ENCODE results near the gene PRMT5.
"Not testable (repeated sequence)": the region's sequence is repeated elsewhere in the genome, so short reads cannot be mapped to it uniquely, and the experiment has no call there.

The PRMT5 gene

DNA sequence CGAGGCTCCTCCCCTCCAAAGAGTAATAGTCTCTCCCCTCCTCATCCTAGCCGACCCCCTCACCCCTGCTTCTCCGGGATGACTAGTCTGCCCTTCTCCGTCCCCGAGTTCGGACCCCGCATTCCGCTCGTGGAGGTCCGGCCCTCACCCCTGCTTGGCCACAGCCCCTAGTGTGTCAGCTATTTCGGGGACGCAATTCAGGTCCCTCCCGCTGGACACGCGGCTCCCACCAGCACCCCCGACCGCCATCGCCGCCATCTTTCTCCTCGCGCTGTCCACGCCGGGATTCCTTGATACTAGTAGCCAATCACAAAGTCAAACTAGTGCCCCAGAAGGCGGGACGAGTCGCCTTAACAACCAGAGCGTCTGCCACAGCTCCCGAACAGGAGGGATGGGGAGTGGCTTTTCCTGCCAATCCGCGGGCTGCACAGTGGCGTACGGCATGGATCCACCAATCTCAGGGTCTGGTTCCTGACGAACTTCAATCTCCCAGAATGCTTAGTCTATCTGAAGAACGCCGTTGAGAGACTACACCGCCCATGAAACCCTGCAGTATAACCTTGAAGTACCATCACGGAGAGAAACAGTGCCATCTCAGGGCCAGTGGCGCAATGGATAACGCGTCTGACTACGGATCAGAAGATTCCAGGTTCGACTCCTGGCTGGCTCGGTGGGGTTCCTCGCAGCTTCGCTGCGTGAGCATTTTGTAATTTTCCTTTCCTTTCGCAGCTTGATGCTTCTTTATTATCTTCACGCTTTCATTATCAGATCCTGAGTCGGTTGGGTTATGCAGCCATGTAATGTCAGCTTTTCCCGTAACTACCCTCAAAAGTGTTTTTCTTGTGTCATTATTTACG, at the start of gene PRMT5:
TSS of gene PRMT5 (minus strand) at position 273 of the 857 bp plus-strand sequence. CDS start at position 258, 15 bp downstream.
- DNase-seq, result peak; percentile 97

DNA sequence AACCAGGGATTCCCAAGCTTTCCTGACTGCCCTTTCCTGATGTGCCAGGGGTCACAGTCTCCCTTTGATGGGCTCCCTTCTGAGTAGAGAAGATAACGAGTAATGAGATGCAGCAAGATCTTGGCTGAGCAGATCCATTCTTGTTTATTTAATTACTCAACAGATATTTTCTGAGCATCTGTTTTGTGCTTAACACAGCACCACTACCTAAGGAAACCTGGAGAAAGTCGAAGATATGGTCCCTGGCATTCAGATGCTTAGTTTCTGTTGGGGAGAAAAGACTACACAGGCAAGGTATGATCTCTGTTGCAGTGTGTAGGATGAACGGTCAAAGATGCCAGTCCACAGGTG, 49.3 kb upstream of the PRMT5 start:
- no peak for DNase-seq

DNA sequence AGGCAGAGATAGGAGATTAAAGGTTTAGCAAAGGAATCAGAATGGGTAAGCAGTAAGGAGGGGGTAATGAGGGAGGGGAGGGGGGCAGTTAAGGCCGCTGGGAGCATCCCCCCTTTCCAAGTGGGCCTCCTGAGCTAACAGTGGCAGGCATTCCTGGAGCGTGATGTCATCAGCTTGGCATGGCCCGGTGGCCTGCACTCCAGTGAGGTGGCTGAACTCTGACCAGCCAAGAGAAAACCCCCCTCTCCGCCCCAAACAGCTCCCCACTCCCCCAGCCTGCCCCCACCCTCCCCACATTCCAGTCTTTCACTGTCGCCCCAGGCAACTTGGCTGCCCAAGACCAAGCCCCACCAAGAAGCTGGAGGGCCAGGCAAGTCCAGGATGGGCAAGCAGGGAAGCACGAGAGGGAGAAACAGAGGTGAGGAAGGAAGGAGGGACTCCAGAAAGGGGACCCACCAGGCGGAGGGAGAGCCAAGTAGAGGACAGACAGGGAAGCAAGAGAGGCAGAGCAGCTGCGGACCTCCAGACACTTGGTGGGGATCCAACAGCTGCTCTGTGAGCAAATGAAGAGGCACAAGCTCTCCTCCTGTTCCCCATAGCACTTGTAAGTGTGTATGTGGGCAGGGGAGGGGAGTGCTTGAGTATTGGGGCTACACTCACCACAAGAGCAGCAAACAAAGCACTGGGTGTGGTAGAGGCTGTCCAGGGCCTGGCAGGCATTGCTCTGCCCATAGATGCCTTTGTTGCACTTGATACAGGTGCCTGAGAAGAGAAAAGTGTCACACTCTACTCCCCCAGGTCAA, 48.7 kb upstream of the PRMT5 start:
- DNase-seq, result no peak

DNA sequence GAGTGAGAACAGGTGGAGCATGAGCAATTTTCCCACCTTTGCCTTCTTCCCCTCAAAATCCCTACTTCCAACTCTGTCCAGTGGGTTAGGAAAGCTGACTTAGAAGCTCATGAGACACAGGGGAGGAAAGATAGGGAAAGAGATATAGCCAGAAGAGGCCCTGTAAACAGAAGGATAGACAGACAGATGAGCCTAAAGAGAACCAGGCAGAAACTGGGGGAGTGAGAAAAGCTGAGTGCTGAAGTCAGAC, 48.2 kb upstream of the PRMT5 start:
- no peak for DNase-seq

DNA sequence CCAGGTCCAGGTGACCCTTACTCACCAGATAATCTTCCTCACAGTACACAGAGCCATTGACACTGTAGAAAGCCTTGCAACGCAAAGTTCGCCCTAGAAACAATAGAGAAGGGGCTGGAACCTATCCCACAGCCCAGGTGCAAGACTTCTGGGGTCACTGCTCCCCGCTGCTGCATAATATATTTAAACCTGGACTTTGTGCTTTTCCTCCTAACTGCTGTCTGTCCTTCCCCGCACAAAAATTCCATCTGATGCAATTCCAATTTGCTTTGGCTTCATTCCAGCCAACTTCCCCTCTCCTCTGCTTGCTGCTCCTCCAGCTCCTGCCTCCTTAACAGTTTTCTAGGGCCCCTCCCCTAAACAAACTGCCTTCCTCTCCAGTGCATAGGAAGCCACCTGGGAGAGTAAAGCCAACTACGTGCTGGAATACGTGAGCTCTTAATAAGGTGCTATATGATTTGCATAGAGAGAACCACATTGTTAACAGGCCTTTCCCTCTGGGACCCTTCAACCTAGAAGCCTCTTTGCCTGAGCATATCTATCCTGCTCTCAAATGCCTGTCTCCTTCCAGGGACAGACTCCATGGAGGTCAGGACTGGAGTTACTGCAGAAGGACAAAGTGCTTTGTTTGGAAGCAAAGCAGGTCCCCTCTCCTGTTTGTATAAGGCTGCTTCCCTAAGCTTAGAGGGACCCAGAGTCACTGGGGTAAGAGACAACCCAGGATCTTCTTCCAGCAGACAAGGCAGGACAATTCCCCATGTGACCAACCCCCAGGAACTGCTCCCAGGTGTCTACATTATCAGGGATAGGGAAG, 47.7 kb upstream of the PRMT5 start:
- no peak for DNase-seq

DNA sequence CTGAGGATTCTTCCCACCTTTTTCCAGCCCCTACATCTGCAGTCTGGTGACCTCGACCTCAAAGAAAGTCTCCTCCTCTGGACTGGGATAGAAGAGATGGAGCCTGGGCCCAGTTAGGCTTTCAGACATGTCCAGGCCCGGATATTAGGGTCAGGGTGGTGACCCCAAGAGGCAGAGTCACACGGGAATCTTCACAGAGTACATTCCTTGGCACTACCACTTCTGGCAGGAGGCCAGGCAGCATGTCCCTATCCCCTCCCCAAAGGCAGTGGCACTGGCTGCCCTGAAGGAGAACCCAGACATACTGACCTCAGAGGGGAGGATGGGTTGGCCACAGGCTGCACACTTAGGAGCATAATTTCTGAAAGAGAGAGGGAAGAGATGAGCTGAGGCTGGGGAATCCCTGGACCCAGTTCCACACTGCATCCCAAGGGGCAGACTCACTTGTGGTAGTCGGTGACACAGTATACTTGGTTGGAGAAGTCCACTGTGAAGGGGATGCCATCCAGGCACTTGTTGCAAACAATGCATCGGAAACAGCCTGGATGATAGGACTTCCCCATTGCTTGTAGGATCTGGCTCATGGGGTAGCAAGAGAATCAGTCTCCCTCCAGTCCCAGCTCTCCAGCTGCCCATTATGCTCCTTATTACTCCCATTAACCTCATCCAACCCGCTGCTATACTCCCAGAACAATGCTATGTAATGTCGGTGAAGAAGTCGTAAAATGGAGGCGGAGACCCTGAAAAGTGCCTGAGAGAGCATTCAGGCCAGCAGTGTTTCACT, 45.5 kb upstream of the PRMT5 start:
- DNase-seq, result no peak

- no peak for DNase-seq
Observed at GRCh38 chr14:22973217-22974032, 44.2 kb upstream of the PRMT5 start.

- no peak for DNase-seq
Observed at GRCh38 chr14:22972313-22972930, 43.2 kb upstream of the PRMT5 start.

DNA sequence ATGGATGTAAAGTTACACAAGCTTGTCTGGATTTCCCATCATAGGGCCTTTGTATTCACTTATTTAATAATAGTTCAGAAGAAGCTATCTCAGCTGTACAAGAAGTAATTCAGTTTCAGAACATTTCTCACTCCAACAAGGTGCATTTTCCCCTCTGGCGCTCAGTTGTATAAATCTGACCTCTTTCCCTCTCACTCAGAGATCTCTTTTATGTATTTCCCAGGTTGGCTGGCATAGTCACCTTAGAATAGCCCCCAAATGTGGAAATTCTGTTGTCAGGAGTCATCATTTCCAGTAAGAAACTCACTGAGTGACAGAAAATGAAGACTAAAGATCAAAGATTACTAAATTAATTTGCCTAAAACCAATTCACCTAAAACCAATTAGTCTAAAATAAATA, 42.0 kb upstream of the PRMT5 start:
- no peak for DNase-seq

DNA sequence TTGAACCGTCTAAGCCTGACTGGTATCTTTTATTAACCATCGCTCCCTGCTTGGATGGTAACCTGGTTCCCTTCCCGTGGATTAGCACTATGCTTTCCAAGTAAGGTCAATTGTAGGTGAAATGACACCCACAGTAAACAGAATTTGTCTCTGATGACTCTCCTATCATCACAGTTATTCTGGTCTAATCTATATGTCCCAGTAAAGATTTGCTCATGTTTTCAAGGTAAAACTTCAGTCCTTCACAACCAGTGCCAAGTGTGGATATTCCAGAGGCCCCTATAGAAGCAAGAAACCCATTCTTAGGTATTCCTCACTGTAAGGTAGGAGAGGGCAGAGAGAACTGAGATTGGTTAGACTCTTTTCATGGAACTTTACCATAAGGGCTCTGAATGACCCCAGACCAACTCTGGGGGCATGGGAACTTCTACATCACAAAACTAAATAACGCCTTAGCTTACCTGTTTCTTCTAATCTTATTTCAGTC, 37.6 kb upstream of the PRMT5 start:
- no peak for DNase-seq

GRCh38 chr14:22965916-22966782, 37.0 kb upstream of the PRMT5 start:
- DNase-seq, result not testable (repeated sequence)

DNA sequence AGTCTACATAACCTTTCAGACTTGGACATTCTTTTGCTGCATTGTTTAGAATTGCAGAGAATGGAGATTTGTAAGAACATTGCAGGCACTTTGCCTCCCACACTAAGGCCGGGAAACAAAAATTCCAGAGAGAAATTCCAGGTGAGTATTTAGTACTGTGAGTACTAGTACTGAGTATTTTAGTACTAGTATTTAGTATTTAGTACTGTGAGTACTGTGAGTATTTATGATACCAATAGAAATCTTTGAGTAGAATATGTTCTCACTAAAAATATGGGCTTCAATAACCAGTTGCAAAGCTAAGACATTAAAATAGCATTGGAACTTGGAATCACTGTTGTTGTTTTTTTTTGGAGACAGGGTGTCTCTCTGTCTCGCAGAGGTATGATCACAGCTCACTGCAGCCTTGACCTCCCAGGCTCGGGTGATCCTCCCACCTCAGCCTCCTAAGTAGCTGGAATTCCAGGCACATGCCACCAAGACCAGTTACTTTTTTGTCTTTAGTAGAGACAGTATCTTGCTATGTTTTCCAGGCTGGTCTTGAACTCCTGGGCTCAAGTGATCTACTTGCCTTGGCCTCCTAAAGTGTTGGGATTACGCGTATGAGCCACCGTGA, 33.0 kb upstream of the PRMT5 start:
- no peak for DNase-seq

- no peak for DNase-seq
Observed at GRCh38 chr14:22955702-22956569, 26.8 kb upstream of the PRMT5 start.

DNA sequence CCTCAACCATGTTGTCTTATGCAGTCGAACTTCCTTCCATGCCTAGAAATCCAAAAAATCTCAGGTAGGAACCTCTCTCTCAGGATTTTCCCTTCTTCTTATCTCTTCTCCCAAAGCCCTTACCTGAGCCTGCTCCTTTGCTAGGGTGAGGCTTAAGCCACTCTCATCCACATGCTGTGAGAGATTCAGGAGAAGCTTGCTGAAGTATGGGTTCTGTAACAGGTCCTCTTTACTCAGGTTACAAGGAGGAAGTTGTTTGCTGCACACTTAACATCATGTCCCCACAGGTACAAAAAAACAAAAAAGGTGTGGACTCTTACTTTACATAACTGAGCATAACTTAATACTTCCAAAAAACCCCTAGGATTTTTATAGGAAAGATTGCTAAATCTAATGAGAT, 23.2 kb upstream of the PRMT5 start:
- DNase-seq, result no peak

DNA sequence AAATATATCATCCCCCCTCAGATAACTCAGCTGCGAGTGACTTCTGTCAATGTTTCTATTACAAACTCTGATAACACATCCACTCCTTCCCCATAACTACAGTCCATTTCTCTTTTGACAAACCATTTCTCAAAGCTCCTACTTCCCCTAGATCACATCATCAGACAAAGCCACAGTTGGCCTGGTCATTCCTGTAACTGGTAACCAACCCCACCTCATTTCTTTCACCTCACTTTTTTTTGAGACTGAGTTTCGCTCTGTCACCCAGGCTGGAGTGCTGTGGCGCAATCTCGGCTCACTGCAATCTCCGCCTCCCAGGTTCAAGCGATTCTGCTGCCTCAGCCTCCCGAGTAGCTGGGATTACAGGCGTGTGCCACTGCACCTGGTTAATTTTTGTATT, 22.6 kb upstream of the PRMT5 start:
- not testable (repeated sequence) for DNase-seq

- DNase-seq, result no peak
Observed at GRCh38 chr14:22945642-22946041, 16.5 kb upstream of the PRMT5 start.

GRCh38 chr14:22939684-22940083, 10.5 kb upstream of the PRMT5 start:
- no peak for DNase-seq

- no peak for DNase-seq
Observed at GRCh38 chr14:22935156-22935555, 6.0 kb upstream of the PRMT5 start.

DNA sequence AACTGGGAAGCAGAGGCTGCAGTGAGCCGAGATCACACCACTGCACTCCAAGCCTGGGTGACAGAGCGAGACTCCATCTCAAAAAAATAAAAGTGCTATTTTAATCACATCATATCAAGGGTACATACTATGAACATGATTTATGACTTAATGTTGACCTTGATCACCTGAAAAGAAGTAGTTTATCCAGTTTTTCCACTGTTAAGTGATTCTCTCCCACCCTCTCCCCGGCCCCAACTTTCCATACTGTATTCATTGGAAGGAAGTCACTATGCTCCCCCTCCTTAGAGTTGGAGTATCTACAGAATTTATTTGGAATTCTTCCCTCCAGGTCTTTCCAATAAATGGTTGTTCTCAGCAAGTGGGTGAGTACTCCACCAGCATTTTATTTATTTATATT, 3.0 kb upstream of the PRMT5 start:
- DNase-seq, result no peak
